ENCODE results near the gene TSPAN2.

TSPAN2 gene

GRCh38 chr1:115089420-115090185 lies at the start of gene TSPAN2:
TSS of gene TSPAN2 (minus strand) at chr1:115089503. CDS start at chr1:115089432, 71 bp downstream.
- DNase-seq (ENCODE audit: low read depth in 3 of 3, low spot score in 1 of 3), result peak; percentile 16 to 37 (median 33)

GRCh38 chr1:115138973-115139372 lies 49.7 kb upstream of the TSPAN2 start:
- DNase-seq (ENCODE audit: low read depth in 3 of 3, low spot score in 1 of 3), result peak; percentile 10 to 35 (median 10)

DNA sequence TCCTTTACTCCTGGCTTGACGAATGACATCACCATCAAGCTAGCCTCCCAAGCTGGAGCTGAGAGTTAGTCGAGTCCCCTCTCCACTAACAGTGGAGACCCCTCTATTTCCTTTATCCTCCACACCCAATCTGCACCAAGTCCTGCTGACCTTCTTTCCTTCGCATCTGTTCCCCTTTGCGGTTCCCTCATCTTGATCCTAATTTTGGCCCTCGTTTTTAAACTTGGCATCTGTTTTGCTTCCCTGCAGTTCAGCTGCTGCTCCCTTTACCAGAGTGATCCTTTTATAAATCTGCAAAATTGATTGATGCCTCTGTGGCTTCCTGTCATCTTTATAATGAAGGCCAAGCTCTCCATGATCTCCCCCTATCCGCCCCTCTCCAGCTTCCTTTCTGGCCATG lies 49.0 kb upstream of the TSPAN2 start:
- DNase-seq (ENCODE audit: low read depth in 3 of 3, low spot score in 1 of 3), result no peak

DNA sequence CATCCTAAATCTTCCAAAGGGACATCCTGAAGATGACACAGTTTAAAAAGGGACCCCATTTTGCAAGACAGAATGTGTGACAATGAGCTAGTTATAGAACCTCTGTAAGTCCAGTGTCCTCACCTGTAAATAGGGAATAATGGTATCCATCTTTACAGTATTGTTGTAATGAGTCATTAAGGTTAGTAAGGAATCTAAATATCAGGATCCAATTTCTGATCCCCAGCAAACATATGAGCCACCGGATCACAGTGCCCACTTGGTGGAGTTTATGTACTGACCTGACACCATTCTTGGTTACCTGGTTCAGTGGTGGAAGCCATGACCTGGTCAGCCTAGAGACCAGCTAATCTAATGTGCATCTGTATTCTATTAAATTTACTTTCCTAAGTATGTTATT lies 47.9 kb upstream of the TSPAN2 start:
- no peak for DNase-seq (ENCODE audit: low read depth in 3 of 3, low spot score in 1 of 3)

- no peak for DNase-seq (ENCODE audit: low read depth in 3 of 3, low spot score in 1 of 3)
Observed at GRCh38 chr1:115136706-115137105, 47.4 kb upstream of the TSPAN2 start.

- DNase-seq (ENCODE audit: low read depth in 3 of 3, low spot score in 1 of 3), result no peak
Observed at GRCh38 chr1:115136106-115136505, 46.8 kb upstream of the TSPAN2 start.

- DNase-seq (ENCODE audit: low read depth in 3 of 3, low spot score in 1 of 3), result no peak
Observed at GRCh38 chr1:115135681-115136080, 46.4 kb upstream of the TSPAN2 start.

GRCh38 chr1:115134850-115135480 lies 45.7 kb upstream of the TSPAN2 start:
- DNase-seq (ENCODE audit: low read depth in 3 of 3, low spot score in 1 of 3), result no peak

- no peak for DNase-seq (ENCODE audit: low read depth in 3 of 3, low spot score in 1 of 3)
Observed at GRCh38 chr1:115134231-115134630, 44.9 kb upstream of the TSPAN2 start.

GRCh38 chr1:115133440-115133839 lies 44.1 kb upstream of the TSPAN2 start:
- DNase-seq (ENCODE audit: low read depth in 3 of 3, low spot score in 1 of 3), result no peak

DNA sequence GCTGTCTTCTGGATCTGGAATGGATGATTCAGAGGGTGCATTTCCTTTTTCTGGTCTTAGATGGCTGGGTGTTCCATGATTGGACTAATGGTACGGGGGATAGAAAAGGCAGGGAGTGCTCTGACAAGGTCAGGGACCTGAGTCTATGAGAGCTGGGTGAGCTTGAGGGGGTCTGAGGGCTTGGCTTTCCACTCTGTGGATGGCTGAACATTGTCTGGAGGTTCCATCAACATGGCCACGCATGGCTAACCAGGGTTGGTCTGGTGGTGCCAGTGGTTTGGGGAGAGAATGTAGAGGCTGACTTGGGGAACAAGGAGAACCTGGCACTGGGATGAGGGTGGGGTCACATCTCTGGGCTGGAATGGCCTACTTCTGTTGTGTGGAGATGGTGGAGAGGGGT lies 41.5 kb upstream of the TSPAN2 start:
- DNase-seq (ENCODE audit: low read depth in 3 of 3, low spot score in 1 of 3), result no peak

DNA sequence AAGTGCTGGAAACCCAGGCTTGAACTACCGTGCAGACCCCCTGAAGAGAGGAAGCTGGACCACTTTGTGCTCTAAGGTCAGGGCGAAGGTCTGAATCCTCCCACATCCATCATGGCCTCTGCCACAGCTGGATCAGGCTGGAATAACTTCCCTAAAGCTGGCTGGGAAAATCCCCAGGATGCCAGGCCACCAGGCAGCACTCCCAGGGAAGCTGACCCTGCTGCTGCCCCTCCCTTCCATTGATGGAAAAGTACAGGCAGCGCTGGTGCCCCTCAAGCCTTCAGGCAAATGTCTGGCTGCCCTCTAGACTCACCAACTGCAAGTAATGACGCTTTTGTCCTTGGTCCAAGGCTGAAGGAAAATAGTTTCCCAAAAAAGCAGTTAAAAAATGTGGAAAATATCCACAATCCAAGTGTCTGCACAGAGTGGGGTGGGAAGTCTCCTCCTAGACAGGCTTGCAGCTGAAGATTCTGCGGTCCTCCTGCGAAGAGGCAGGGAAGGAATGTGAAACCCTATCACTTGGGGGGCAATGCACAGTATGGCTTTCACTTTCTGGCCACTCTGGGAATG lies 39.9 kb upstream of the TSPAN2 start:
- no peak for DNase-seq (ENCODE audit: low read depth in 3 of 3, low spot score in 1 of 3)

GRCh38 chr1:115127539-115127938 lies 38.2 kb upstream of the TSPAN2 start:
- no peak for DNase-seq (ENCODE audit: low read depth in 3 of 3, low spot score in 1 of 3)

DNA sequence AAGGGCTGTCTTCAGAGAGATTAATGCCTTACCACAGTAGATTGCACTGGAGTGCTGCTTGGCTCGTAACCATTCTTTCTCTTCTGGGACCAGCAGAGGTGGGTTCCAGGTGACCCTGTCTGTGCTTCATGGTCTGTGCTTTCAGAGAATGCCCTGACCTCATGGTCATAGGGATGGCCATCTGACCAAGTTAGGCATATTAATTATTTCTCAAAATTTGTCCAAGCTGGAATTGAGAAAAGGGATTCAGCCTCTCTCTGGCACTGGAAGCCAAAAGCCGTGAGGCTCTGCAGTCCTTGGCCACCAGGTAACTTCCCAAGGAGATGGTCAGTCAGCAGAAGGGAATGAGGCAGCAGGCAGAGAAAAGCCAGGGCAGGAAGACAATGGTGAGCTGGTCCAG lies 37.2 kb upstream of the TSPAN2 start:
- DNase-seq (ENCODE audit: low read depth in 3 of 3, low spot score in 1 of 3), result no peak

DNA sequence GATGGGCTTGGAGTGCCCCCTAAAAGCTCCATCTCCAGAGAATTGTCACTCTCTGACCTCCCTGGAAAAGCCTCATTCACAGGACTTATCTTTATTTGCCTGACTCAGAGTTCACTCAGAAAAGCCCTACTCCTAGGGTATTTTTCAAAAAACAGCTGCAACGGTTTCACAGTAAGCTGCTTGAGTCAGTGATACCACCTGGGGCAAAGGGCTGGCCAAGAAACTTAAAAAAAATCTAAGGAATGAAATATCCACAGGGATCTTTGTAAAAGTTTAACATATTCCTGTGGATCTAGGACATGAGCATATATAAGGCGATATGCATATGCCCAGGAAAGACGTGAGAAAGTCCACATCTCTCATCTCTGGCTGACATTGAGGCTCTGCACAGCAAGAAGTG lies 33.8 kb upstream of the TSPAN2 start:
- DNase-seq (ENCODE audit: low read depth in 3 of 3, low spot score in 1 of 3), result no peak

DNA sequence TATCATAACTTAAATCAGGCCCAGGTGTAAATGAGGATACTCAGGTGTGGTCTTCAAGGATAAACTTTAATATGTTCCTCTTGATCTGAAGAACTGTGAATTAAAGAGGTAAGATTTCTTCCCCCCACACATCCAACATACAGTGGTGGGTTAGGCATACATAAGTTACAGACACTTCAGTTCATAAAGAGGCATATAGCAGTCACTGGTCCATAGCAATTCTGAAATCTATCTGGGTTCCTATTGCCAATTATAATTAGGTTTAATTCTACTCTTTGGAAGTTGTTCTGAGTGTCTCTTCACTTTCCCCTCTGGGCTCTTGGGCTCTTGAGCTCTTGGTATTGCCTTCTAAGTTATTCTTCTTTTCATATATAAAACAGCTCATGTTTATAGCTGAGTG lies 32.5 kb upstream of the TSPAN2 start:
- no peak for DNase-seq (ENCODE audit: low read depth in 3 of 3, low spot score in 1 of 3)

GRCh38 chr1:115120296-115120695 lies 31.0 kb upstream of the TSPAN2 start:
- no peak for DNase-seq (ENCODE audit: low read depth in 3 of 3, low spot score in 1 of 3)

- no peak for DNase-seq (ENCODE audit: low read depth in 3 of 3, low spot score in 1 of 3)
Observed at GRCh38 chr1:115118611-115119010, 29.3 kb upstream of the TSPAN2 start.

DNA sequence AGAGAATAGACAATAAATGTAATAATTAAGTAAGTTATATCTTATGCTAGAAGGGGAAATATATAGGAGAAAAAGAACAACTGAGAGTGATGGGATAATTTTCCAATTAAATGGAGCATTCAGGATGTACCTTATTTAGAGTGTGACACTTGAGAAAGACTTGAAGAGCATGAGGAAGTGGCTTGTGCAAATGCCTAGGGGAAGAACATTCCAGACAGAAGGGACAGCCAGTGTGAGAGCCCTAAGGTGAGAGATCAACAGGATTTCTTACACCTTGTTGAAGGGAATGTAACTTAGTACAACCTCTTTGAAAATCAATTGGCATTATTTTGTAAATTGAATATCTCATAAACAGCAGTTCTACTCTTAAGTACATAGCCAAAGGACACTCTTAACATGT lies 28.8 kb upstream of the TSPAN2 start:
- DNase-seq (ENCODE audit: low read depth in 3 of 3, low spot score in 1 of 3), result no peak

GRCh38 chr1:115117298-115117697 lies 28.0 kb upstream of the TSPAN2 start:
- DNase-seq (ENCODE audit: low read depth in 3 of 3, low spot score in 1 of 3), result no peak

- DNase-seq (ENCODE audit: low read depth in 3 of 3, low spot score in 1 of 3), result no peak
Observed at GRCh38 chr1:115116512-115116911, 27.2 kb upstream of the TSPAN2 start.

- no peak for DNase-seq (ENCODE audit: low read depth in 3 of 3, low spot score in 1 of 3)
Observed at GRCh38 chr1:115115521-115116161, 26.3 kb upstream of the TSPAN2 start.
